HCT116 (cell line): ENCODE data around the gene EHD3. TPM values are rescaled to one million over a fixed set of nuclear protein-coding genes. Genes with fewer than 3 reads are reported as not detected.

Source experiments
- ATAC-seq: fragments of 200-7000 bp; cut with Tn5 transposase; 2 replicates; pipeline ENCODE4 v1.9.1; 2020; ENCODE audit warnings: mild to moderate bottlenecking, moderate library complexity
- BruUV-seq: library from RNA; stranded (reverse); fragments of 400-500 nt; replicated peaks from 2 replicates; lab custom pipeline; 2021; lab: Mats Ljungman, UMichigan
- CTCF ChIA-PET: fragments of 300-600 bp; sonication (Branson Sonifier 250); formaldehyde crosslinking; loops from one replicate; lab custom pipeline; 2021; ENCODE audit warnings: antibody characterized with exemption; lab: Charles Lee
- POLR2A ChIA-PET: fragments of 300-600, 350-600 bp; sonication (Branson Sonifier 250); formaldehyde crosslinking; loops from one replicate; lab custom pipeline; 2021; ENCODE audit warnings: antibody characterized with exemption; lab: Charles Lee
- RAD21 ChIA-PET, 2 experiments: fragments of 300-600 bp; sonication (Branson Sonifier 250); formaldehyde crosslinking; loops; one replicate each; lab custom pipeline; 2023; ENCODE audit warnings: low total read pairs in 2 of 2; ENCODE audit not compliant: uncharacterized antibody in 2 of 2, unreplicated experiment in 2 of 2, low non-redundant PET in 1 of 2; lab: Charles Lee
- DNase-seq: peaks from one replicate; pipeline ENCODE4 v3.0.0-alpha.2; 2010; ENCODE audit warnings: low read depth, low spot score
- H2AFZ ChIP-seq: fragments of 200-600 bp; shearing (Covaris generic), sonication (generic); 2 replicates; pipeline ENCODE4 v1.6.1; 2017; ENCODE audit warnings: low read depth, mixed run types, mixed read lengths, antibody characterized with exemption, low read length; ENCODE audit not compliant: poor library complexity, severe bottlenecking
- H3K27ac ChIP-seq: 2 replicates; pipeline ENCODE4 v1.5.1; 2012; ENCODE audit warnings: low read depth, low read length
- H3K27me3 ChIP-seq: fragments of 200-600 bp; sonication (generic); 2 replicates; pipeline ENCODE4 v1.6.1; 2016; ENCODE audit warnings: mixed run types, low read length, mixed read lengths; ENCODE audit not compliant: insufficient read depth
- H3K36me3 ChIP-seq, 2 experiments: fragments of 200-500 bp in 1 of 2; fragments of 200-600 bp in 1 of 2; sonication (Bioruptor generic) in 1 of 2; sonication (generic) in 1 of 2; 2 replicates each; pipeline versions ENCODE4 v1.5.1 to v1.6.1; 2014 to 2016; ENCODE audit warnings: low read length in 2 of 2, inconsistent platforms in 1 of 2, mixed read lengths in 1 of 2, mixed run types in 1 of 2; ENCODE audit not compliant: insufficient read depth in 2 of 2, control insufficient read depth in 1 of 2
- H3K4me1 ChIP-seq, 2 experiments: fragments of 200-600 bp in 1 of 2; sonication (generic) in 1 of 2; 2 replicates each; pipeline versions ENCODE4 v1.5.1 to v1.6.1; 2012 to 2017; ENCODE audit warnings: low read length in 2 of 2, inconsistent platforms in 1 of 2, mild to moderate bottlenecking in 1 of 2, mixed read lengths in 1 of 2, mixed run types in 1 of 2, moderate library complexity in 1 of 2; ENCODE audit not compliant: insufficient read depth in 2 of 2, control insufficient read depth in 1 of 2
- H3K4me2 ChIP-seq: fragments of 200-600 bp; sonication (generic); 2 replicates; pipeline ENCODE4 v1.6.1; 2017; ENCODE audit warnings: mixed run types, low read length, mixed read lengths
- H3K4me3 ChIP-seq, 2 experiments: fragments of 200-600 bp in 1 of 2; sonication (generic) in 1 of 2; replicated peaks in 1 of 2; 2 replicates each; pipeline ENCODE4 v1.5.1; 2011 to 2016; ENCODE audit warnings: low read length in 2 of 2, control low read depth in 1 of 2, low read depth in 1 of 2, mild to moderate bottlenecking in 1 of 2, mixed read lengths in 1 of 2, mixed run types in 1 of 2
- H3K79me2 ChIP-seq: fragments of 200-600 bp; sonication (generic); 2 replicates; pipeline ENCODE4 v1.6.1; 2017; ENCODE audit warnings: mild to moderate bottlenecking, mixed run types, low read length, moderate library complexity, mixed read lengths; ENCODE audit not compliant: insufficient read depth
- H3K9ac ChIP-seq: fragments of 200-600 bp; sonication (generic); 2 replicates; pipeline ENCODE4 v1.6.1; 2016; ENCODE audit warnings: low read length, mixed read lengths
- H3K9me2 ChIP-seq: fragments of 200-600 bp; sonication (generic), shearing (Covaris generic); 2 replicates; pipeline ENCODE4 v1.6.1; 2017; ENCODE audit warnings: mixed run types, mild to moderate bottlenecking, moderate library complexity; ENCODE audit not compliant: insufficient read depth
- H3K9me3 ChIP-seq, 2 experiments: fragments of 200-500 bp in 1 of 2; fragments of 200-600 bp in 1 of 2; sonication (Bioruptor generic) in 1 of 2; sonication (generic) in 1 of 2; 2 replicates each; pipeline ENCODE4 v1.6.1; 2014 to 2017; ENCODE audit warnings: low read length in 2 of 2, mixed read lengths in 2 of 2, inconsistent platforms in 1 of 2, low read depth in 1 of 2, mild to moderate bottlenecking in 1 of 2, mixed run types in 1 of 2, moderate library complexity in 1 of 2; ENCODE audit not compliant: control insufficient read depth in 1 of 2, insufficient read depth in 1 of 2
- H4K20me1 ChIP-seq: fragments of 200-600 bp; sonication (generic), shearing (Covaris generic); 2 replicates; pipeline ENCODE4 v1.6.1; 2017; ENCODE audit warnings: mixed run types, mild to moderate bottlenecking, moderate library complexity; ENCODE audit not compliant: insufficient read depth
- CBX3 ChIP-seq: IDR thresholded peaks from 2 replicates; pipeline ENCODE4 v1.6.1; 2012; ENCODE audit warnings: low read depth
- EGR1 ChIP-seq: IDR thresholded peaks from 2 replicates; pipeline ENCODE4 v1.6.1; 2012; ENCODE audit warnings: low read depth
- FOSL1 ChIP-seq: IDR thresholded peaks from 2 replicates; pipeline ENCODE4 v1.6.1; 2012; ENCODE audit warnings: low read depth
- SIN3A ChIP-seq: IDR thresholded peaks from 2 replicates; pipeline ENCODE4 v1.6.1; 2012; ENCODE audit warnings: low read depth
- TCF7L2 ChIP-seq: IDR thresholded peaks from 2 replicates; pipeline ENCODE4 v1.7.0; 2011; ENCODE audit warnings: borderline replicate concordance, inconsistent platforms; ENCODE audit not compliant: insufficient read depth, insufficient read length; ENCODE audit errors: extremely low read depth
- YY1 ChIP-seq: IDR thresholded peaks from 2 replicates; pipeline ENCODE4 v1.6.1; 2011; ENCODE audit warnings: low read length, low read depth, moderate library complexity, mild to moderate bottlenecking; ENCODE audit not compliant: insufficient replicate concordance; ENCODE audit errors: extremely low read depth
- ZFX ChIP-seq: fragments of 450-650 bp; IDR thresholded peaks from 2 replicates; pipeline ENCODE4 v1.6.1; 2017
- intact Hi-C: fragments of 100-400 bp; cut with micrococcal nuclease; formaldehyde crosslinking; loops from 2 replicates; pipeline ENCODE4 v1.10.0; 2022
- total RNA-seq: library from RNA; stranded (reverse); gene quantifications from one replicate; pipeline ENCODE4 v1.2.1, GENCODE V29; 2021; ENCODE audit not compliant: unreplicated experiment
- TF ChIP-seq, protein P1 (sequence below): IDR thresholded peaks from 2 replicates; pipeline ENCODE4 v1.6.1; 2012; ENCODE audit warnings: low read depth

Gene EHD3
- total RNA-seq, 1 experiment from 2014 or later, result not detected

DNA sequence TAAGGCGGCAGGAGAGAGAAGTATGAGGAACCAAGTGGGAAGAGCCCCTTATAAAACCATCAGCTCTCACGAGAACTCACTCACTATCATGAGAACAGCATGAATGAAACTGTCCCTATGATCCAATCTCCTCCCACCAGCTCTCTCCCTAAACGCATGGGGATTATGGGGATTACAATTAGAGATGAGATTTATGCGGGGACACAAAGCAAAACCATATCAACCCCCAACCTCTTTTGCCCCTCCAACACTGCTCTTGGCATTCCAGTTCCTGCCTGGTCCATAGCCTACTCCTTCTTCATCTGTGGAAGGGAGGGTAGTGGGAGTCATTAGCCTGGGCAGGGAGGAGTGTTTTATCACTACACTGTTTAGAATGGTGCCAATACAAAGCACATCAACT lies 1.4 kb upstream of the EHD3 start:
- Histone ChIP-seq H3K79me2 (no peaks in the 10 kb centered on the region), H3K27ac (no peak overlapping the region), H3K4me2 (no peak overlapping the region), H3K9ac (no peak overlapping the region), H3K4me1 (no peaks in the 10 kb centered on the region), H3K9me2 (no peaks in the 10 kb centered on the region)
- intact Hi-C loops, result no loop called here
- ATAC-seq (no peak), DNase-seq (no peak)
- RAD21 ChIA-PET, result no interaction called here
- TF ChIP-seq EGR1 (no peak), FOSL1 (no peak), CBX3 (no peak), YY1 (no peak), ZFX (no peak), TCF7L2 (no peak), SIN3A (no peak)
- TF ChIP-seq, protein P1, sequence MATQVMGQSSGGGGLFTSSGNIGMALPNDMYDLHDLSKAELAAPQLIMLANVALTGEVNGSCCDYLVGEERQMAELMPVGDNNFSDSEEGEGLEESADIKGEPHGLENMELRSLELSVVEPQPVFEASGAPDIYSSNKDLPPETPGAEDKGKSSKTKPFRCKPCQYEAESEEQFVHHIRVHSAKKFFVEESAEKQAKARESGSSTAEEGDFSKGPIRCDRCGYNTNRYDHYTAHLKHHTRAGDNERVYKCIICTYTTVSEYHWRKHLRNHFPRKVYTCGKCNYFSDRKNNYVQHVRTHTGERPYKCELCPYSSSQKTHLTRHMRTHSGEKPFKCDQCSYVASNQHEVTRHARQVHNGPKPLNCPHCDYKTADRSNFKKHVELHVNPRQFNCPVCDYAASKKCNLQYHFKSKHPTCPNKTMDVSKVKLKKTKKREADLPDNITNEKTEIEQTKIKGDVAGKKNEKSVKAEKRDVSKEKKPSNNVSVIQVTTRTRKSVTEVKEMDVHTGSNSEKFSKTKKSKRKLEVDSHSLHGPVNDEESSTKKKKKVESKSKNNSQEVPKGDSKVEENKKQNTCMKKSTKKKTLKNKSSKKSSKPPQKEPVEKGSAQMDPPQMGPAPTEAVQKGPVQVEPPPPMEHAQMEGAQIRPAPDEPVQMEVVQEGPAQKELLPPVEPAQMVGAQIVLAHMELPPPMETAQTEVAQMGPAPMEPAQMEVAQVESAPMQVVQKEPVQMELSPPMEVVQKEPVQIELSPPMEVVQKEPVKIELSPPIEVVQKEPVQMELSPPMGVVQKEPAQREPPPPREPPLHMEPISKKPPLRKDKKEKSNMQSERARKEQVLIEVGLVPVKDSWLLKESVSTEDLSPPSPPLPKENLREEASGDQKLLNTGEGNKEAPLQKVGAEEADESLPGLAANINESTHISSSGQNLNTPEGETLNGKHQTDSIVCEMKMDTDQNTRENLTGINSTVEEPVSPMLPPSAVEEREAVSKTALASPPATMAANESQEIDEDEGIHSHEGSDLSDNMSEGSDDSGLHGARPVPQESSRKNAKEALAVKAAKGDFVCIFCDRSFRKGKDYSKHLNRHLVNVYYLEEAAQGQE, result no peak
- TF ChIP-seq, all 23 proteins: peak for 0
- POLR2A ChIA-PET, result no interaction called here
- Histone ChIP-seq H3K27me3 (peaks cover 25% of the 10 kb centered on the region), H3K9me3 (no peaks in the 10 kb centered on the region), H3K36me3 (no peaks in the 10 kb centered on the region), H2AFZ (no peak overlapping the region), H3K4me3 (no peak overlapping the region), H4K20me1 (no peaks in the 10 kb centered on the region)
- CTCF ChIA-PET, result no interaction called here
- BruUV-seq, result no TSS peak
